GM13977 (cell line): ENCODE measurements around the gene ANAPC16.
A peak's percentile ranks its signal among the peaks of the same experiment; 100 is the strongest.
"Not testable (repeated sequence)": the region's sequence is repeated elsewhere in the genome, so short reads cannot be mapped to it uniquely, and the experiment has no call there.

Experiments used
- DNase-seq: peaks from one replicate; pipeline ENCODE4 v3.0.0; 2012; ENCODE audit warnings: low spot score
- CTCF ChIP-seq: IDR thresholded peaks from 2 replicates; pipeline ENCODE4 v1.5.1; 2012; ENCODE audit warnings: mild to moderate bottlenecking, control low read depth; ENCODE audit not compliant: insufficient read depth; ENCODE audit errors: extremely low read depth, missing control alignments
- in situ Hi-C: fragments of 300-500 bp; cut with MboI; formaldehyde crosslinking; loops from one replicate; pipeline ENCODE4 v1.12.0; 2022; ENCODE audit warnings: low sequenced_read_pairs, low pct_unique_long_range_greater_than_20kb, mixed read lengths, inconsistent platforms; ENCODE audit not compliant: unreplicated experiment

The ANAPC16 gene

GRCh38 chr10:72265990-72266865, 50.4 kb downstream of the ANAPC16 start:
- no peak for TF ChIP-seq CTCF
- in situ Hi-C loops, result no loop called here
- no peak for DNase-seq

- in situ Hi-C loops, result no loop called here
- no peak for TF ChIP-seq CTCF
- no peak for DNase-seq
These were observed 51.6 kb downstream of the ANAPC16 start for GRCh38 chr10:72267381-72267780.

GRCh38 chr10:72267819-72268399, 52.1 kb downstream of the ANAPC16 start:
- no peak for DNase-seq
- TF ChIP-seq CTCF, result no peak
- in situ Hi-C loops, result no loop called here

GRCh38 chr10:72268475-72269200, 52.8 kb downstream of the ANAPC16 start:
- in situ Hi-C loops, DNase-seq: not testable (repeated sequence)

GRCh38 chr10:72270607-72271281, 54.9 kb downstream of the ANAPC16 start:
- TF ChIP-seq CTCF, result no peak
- DNase-seq, result no peak
- in situ Hi-C loops, result no loop called here

GRCh38 chr10:72272689-72273409, 57.0 kb downstream of the ANAPC16 start:
- in situ Hi-C loops, result no loop called here
- TF ChIP-seq CTCF, result no peak
- peak; percentile 75 for DNase-seq
